GM15510 (cell line): ENCODE measurements around the gene HHLA2.

ENCODE experiments used
- POLR2A ChIP-seq: IDR thresholded peaks from 3 replicates; pipeline ENCODE4 v1.6.1; 2011; ENCODE audit warnings: borderline replicate concordance; ENCODE audit not compliant: insufficient read length; ENCODE audit errors: extremely low read depth

HHLA2 gene

GRCh38 chr3:108300103-108300849 lies 3.9 kb downstream of the HHLA2 start:
- TF ChIP-seq POLR2A, result no peak

DNA sequence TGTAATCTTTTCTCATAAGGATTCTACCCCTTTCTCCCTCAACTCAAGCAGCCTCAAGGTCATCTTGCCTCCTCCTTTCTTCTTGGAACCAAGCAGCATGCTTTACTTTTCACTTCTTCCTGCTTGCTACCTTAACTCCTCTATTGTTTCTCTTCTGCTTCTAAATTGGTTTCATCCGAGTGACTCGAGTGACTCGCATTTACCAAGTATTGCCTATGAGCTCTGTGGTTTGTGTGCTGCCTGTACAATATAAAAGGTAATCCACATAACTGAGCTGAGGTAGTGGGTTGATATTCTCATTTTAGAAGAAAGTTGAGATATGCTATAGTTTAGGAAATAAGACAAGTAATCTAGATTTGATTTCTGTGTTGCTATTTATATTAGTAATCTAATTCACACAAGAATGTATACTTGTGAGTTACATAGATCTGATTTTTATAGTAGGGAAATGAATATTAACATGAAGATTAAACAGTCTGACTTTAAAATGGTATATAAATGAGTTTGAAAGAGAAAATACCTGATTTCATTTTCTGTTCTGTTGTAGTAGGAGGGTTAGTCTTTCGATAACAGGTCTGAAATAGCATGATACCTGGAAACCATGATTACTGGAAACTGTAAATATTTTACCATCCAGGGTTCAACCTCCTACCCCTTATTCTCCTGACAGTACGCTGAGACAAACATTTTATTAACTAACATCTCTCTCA lies 5.5 kb downstream of the HHLA2 start:
- no peak for TF ChIP-seq POLR2A

- no peak for TF ChIP-seq POLR2A
Observed at GRCh38 chr3:108302570-108302969, 6.2 kb downstream of the HHLA2 start.

DNA sequence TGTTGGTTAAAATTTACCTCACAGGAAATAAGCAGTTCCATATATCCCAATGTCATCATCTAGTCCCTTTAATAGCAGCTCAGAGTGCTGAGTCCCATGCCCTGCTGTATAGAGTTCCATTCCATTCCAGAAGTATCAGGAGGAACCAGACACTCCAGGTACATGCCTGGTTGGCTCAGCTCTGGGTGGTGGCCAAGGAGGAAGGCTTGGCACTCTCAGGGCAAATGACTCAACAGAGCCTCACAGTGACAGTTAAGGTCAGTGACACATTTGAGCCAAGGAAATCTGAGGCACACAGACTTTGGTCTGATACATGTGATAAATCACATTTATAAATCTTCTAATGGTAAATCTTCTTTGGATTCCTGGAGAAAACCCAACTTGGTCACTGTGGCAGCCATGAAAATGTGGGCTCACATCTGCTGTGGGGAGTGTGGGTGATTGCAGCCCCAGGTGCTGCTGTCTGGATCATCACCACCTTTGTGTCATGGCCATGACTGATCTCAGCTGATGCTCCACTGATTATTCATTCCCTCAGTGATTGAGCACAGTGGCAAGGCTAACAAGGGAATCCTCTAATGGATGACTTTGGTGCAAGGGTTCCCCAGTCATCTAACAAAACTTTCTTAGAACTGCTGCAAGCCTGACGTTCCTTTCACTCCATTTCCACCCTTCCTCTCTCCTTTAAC lies 9.3 kb downstream of the HHLA2 start:
- TF ChIP-seq POLR2A, result no peak

GRCh38 chr3:108311797-108312196 lies 15.4 kb downstream of the HHLA2 start:
- TF ChIP-seq POLR2A, result no peak

DNA sequence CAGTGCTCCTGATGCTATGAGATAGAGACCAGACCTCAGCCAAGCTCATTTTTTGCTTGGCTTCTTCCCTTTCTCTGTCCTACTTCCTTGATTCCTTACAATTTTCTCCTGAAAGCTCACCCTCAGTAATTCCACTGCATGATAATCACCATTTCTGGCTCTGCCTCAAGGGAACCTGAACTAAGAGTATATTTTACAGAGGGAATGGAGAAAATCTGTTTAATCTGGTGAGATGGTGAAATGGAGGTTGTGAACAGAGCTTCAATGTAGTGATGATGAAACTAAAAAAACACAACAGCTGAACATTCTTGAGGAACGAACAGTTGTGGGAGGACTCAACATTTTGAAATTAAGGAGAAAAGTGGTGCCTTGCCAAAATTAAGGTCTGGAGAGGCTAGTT lies 16.3 kb downstream of the HHLA2 start:
- TF ChIP-seq POLR2A, result no peak

GRCh38 chr3:108315767-108316301 lies 19.5 kb downstream of the HHLA2 start:
- TF ChIP-seq POLR2A, result no peak

DNA sequence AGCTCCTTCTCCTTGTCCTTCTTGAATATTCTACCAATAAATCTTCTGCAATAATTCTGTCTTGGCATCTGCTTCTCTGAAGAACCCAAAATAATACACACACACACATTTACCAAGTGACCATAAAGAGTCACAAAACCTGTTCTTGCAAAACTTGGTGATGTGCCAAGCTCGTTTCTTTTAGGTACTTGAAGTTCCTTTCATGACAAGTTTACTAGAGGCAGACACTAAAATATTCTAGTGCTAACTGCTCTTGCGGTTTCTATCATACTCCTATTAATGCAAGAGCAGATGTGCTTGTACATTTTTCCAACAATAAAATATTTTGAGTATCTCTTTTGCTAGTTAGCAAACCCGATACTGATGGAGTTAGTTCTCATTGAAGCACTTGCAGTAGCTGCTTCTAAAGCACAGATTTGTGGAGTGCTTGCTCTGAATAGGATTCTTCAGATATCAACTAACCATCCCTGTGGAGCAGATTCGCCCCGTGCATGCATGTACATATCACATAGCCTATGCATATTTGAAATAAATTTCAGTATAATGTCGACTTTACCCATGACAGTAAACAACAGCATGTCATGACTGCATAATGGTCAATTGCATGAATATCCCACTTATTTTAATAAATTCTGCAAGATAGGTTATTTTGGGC lies 23.2 kb downstream of the HHLA2 start:
- TF ChIP-seq POLR2A, result no peak

DNA sequence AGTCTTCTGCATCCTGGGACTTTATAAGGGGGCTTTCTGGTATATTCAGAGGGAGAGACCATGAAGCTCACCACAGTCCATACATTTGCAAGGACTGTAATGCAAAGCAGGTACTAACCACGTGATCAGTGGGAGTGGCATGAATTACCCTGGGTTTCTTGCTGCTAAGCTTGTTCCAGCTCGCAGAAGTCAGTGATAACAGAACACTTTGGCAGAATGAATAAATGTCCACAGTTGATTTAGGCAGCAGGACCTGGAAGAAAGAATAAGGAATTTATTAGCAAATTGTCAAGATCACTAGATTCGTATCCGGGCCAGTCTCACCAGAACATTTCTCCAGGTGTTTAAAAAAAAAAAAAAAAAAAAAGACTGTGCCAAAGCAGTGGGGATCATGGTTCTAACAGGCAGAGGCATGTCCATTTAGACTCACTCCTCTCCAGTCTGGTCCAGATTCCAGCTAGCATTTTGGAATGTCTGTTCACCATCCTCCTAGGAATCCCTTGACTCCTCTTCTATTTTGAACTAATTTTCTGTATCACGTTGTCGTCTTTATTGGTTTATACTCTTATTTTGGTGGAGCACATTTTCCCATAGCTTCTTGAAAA lies 24.5 kb downstream of the HHLA2 start:
- no peak for TF ChIP-seq POLR2A

- TF ChIP-seq POLR2A, result no peak
Observed at GRCh38 chr3:108322352-108322751, 26.0 kb downstream of the HHLA2 start.

DNA sequence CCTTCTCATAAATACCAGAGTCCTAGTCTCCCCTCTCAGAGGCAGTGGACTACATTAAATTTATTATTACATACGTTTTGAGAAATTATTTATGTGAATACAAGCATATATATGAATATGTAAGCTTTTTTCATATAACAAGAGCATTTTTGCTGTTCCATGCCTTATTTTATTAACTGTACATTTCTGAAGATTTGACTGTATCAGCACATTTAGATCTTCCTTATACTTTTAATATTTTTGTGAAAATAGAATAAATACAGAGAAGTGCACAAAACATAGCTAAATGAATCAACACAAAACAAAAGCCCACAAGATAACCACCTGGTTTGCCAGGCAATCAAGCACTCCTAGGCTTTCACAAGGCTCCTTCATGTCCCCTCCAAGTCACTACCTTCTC lies 27.8 kb downstream of the HHLA2 start:
- TF ChIP-seq POLR2A, result no peak

GRCh38 chr3:108327168-108327567 lies 30.8 kb downstream of the HHLA2 start:
- TF ChIP-seq POLR2A, result no peak

GRCh38 chr3:108328821-108329486 lies 32.6 kb downstream of the HHLA2 start:
- no peak for TF ChIP-seq POLR2A

- no peak for TF ChIP-seq POLR2A
Observed at GRCh38 chr3:108329508-108329907, 33.2 kb downstream of the HHLA2 start.
